ENCODE measurements around the gene SIL1.

DNA sequence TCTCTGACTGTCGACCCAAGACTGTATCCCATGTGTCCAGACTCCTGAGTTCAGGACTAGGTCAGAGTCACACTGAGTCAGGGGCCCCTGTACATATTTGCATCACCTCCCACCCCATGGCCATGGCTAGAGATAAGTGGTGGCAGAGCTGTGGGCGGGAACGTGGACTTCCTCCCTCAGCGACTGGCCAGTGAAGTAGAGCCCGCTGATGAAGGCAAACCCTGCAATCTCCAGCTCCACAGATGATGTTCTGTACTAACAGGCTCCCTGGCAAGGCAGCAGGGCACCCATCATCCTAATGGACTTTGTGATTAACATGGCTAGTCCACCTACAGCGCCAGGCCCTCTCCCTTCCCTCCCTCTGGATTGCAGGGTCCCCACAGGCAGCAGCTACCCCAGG lies 212.5 kb downstream of the SIL1 start:
- TF ChIP-seq HNF4G (IDR thresholded peaks at IDR 0.05; ENCODE audit: borderline replicate concordance, low read depth, low read length) (no peak), HNF4G (CRISPR knock-in tag; IDR thresholded peaks at IDR 0.05; ENCODE audit: borderline replicate concordance, low read depth) (no peak), MTA3 (CRISPR knock-in tag; IDR thresholded peaks at IDR 0.05) (no peak), YY1 (IDR thresholded peaks at IDR 0.05; ENCODE audit: insufficient read depth, insufficient replicate concordance, low read depth, low read length) (no peak), ZNF619 (CRISPR knock-in tag; IDR thresholded peaks at IDR 0.05) (no peak)
- TF ChIP-seq, protein P1, sequence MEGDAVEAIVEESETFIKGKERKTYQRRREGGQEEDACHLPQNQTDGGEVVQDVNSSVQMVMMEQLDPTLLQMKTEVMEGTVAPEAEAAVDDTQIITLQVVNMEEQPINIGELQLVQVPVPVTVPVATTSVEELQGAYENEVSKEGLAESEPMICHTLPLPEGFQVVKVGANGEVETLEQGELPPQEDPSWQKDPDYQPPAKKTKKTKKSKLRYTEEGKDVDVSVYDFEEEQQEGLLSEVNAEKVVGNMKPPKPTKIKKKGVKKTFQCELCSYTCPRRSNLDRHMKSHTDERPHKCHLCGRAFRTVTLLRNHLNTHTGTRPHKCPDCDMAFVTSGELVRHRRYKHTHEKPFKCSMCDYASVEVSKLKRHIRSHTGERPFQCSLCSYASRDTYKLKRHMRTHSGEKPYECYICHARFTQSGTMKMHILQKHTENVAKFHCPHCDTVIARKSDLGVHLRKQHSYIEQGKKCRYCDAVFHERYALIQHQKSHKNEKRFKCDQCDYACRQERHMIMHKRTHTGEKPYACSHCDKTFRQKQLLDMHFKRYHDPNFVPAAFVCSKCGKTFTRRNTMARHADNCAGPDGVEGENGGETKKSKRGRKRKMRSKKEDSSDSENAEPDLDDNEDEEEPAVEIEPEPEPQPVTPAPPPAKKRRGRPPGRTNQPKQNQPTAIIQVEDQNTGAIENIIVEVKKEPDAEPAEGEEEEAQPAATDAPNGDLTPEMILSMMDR (CRISPR knock-in tag; IDR thresholded peaks at IDR 0.05), result no peak
